ENCODE results near the gene COG8. TPM values are rescaled to one million over a fixed set of nuclear protein-coding genes. Genes with fewer than 3 reads are reported as not detected.

The COG8 gene
- total RNA-seq, 1 experiment from 2014 or later: 77.0 TPM

- no peak for DNase-seq (ENCODE audit: low spot score)
- in situ Hi-C loops (cut with HindIII; ENCODE audit: low sequenced_read_pairs): no loop called here
These were observed 15.9 kb downstream of the COG8 start for GRCh38 chr16:69323415-69323814.

- in situ Hi-C loops (cut with HindIII; ENCODE audit: low sequenced_read_pairs): no loop called here
These were observed 17.0 kb downstream of the COG8 start for GRCh38 chr16:69322343-69322742.

GRCh38 chr16:69321080-69321479, 18.3 kb downstream of the COG8 start:
- DNase-seq (ENCODE audit: low spot score): no peak
- in situ Hi-C loops (cut with HindIII; ENCODE audit: low sequenced_read_pairs): no loop called here

More at GRCh38 chr16:69322343-69322742, 17.0 kb downstream of the COG8 start:
- no peak for DNase-seq (ENCODE audit: low spot score)

- in situ Hi-C loops (cut with HindIII; ENCODE audit: low sequenced_read_pairs): no loop called here
- DNase-seq (ENCODE audit: low spot score): no peak
These were observed 18.7 kb downstream of the COG8 start for GRCh38 chr16:69320740-69321073.

- in situ Hi-C loops (cut with HindIII; ENCODE audit: low sequenced_read_pairs): no loop called here
- no peak for DNase-seq (ENCODE audit: low spot score)
These were observed 19.3 kb downstream of the COG8 start for GRCh38 chr16:69319826-69320739.

GRCh38 chr16:69319381-69319780, 20.0 kb downstream of the COG8 start:
- no peak for DNase-seq (ENCODE audit: low spot score)
- in situ Hi-C loops (cut with HindIII; ENCODE audit: low sequenced_read_pairs): no loop called here

- in situ Hi-C loops (cut with HindIII; ENCODE audit: low sequenced_read_pairs): no loop called here
- no peak for DNase-seq (ENCODE audit: low spot score)
These were observed 20.5 kb downstream of the COG8 start for GRCh38 chr16:69318911-69319289.

- in situ Hi-C loops (cut with HindIII; ENCODE audit: low sequenced_read_pairs): no loop called here
- DNase-seq (ENCODE audit: low spot score): no peak
These were observed 21.0 kb downstream of the COG8 start for GRCh38 chr16:69318177-69318910.

- in situ Hi-C loops (cut with HindIII; ENCODE audit: low sequenced_read_pairs): no loop called here
- DNase-seq (ENCODE audit: low spot score): no peak
These were observed 22.7 kb downstream of the COG8 start for GRCh38 chr16:69316595-69317034.

- DNase-seq (ENCODE audit: low spot score): no peak
- in situ Hi-C loops (cut with HindIII; ENCODE audit: low sequenced_read_pairs): no loop called here
These were observed 23.7 kb downstream of the COG8 start for GRCh38 chr16:69315486-69316311.

- in situ Hi-C loops (cut with HindIII; ENCODE audit: low sequenced_read_pairs): no loop called here
- no peak for DNase-seq (ENCODE audit: low spot score)
These were observed 24.8 kb downstream of the COG8 start for GRCh38 chr16:69314534-69314933.

GRCh38 chr16:69313469-69313868, 25.9 kb downstream of the COG8 start:
- in situ Hi-C loops (cut with HindIII; ENCODE audit: low sequenced_read_pairs): no loop called here
- DNase-seq (ENCODE audit: low spot score): no peak

GRCh38 chr16:69311533-69312387, 27.6 kb downstream of the COG8 start:
- in situ Hi-C loops (cut with HindIII; ENCODE audit: low sequenced_read_pairs): no loop called here
- DNase-seq (ENCODE audit: low spot score): no peak

GRCh38 chr16:69310653-69311532, 28.5 kb downstream of the COG8 start, which contains the start of gene VPS4A:
TSS of gene VPS4A (plus strand) at chr16:69311350. CDS start at chr16:69311512, 162 bp downstream.
- in situ Hi-C loops (cut with HindIII; ENCODE audit: low sequenced_read_pairs): no loop called here
- DNase-seq (ENCODE audit: low spot score): peak; percentile 97

- DNase-seq (ENCODE audit: low spot score): no peak
- in situ Hi-C loops (cut with HindIII; ENCODE audit: low sequenced_read_pairs): no loop called here
These were observed 30.0 kb downstream of the COG8 start for GRCh38 chr16:69309316-69309715.

- DNase-seq (ENCODE audit: low spot score): no peak
- in situ Hi-C loops (cut with HindIII; ENCODE audit: low sequenced_read_pairs): no loop called here
These were observed 31.5 kb downstream of the COG8 start for GRCh38 chr16:69307856-69308255.

- in situ Hi-C loops (cut with HindIII; ENCODE audit: low sequenced_read_pairs): no loop called here
- no peak for DNase-seq (ENCODE audit: low spot score)
These were observed 32.3 kb downstream of the COG8 start for GRCh38 chr16:69307091-69307490.

- in situ Hi-C loops (cut with HindIII; ENCODE audit: low sequenced_read_pairs): no loop called here
- no peak for DNase-seq (ENCODE audit: low spot score)
These were observed 33.3 kb downstream of the COG8 start for GRCh38 chr16:69306031-69306430.

Measured in G401 (cell line).